ENCODE measurements around the gene FAM200B.

Gene FAM200B

GRCh38 chr4:15738877-15739276 is 57.2 kb downstream of the FAM200B start:
- DNase-seq: peak; percentile 44 to 48

Measured in activated T-cell treated with anti-CD3 and anti-CD28 coated beads, Interleukin-2, amount 50 U/mL, for 48 hours (primary cell).